Pancreas (tissue), 10 donors: ENCODE data around the gene ALDH1A1. TPM values are rescaled to one million over a fixed set of nuclear protein-coding genes. Genes with fewer than 3 reads are reported as not detected.

Experiments used
- ATAC-seq, 4 donors: fragments of 200-7000 bp; cut with Tn5 transposase; one replicate each; pipeline versions ENCODE4 v1.8.0 to v1.9.1; 2020; ENCODE audit warnings: mild to moderate bottlenecking in 4 of 4, moderate library complexity in 4 of 4
- DNase-seq, 6 donors: peaks; one replicate each; pipeline ENCODE4 v3.0.0-alpha.2; 2020
- FAIRE-seq: peaks from 2 replicates; lab custom pipeline; 2012; peaks lifted over from hg19 to GRCh38; lab: Jason Lieb, UNC
- H3K27ac ChIP-seq, 4 donors: fragments of 200-600 bp; sonication (generic); 1 replicate in 3 of 4; 2 replicates in 1 of 4; pipeline versions ENCODE4 v1.5.0 to v1.8.0; 2020
- H3K27me3 ChIP-seq, 4 donors: fragments of 200-600 bp; one replicate each; pipeline ENCODE4 v1.8.0; 2021
- H3K36me3 ChIP-seq, 3 donors: fragments of 200-600 bp; sonication (generic) in 1 of 3; one replicate each; pipeline versions ENCODE4 v1.5.0 to v1.8.0; 2020 to 2021
- H3K4me1 ChIP-seq, 3 donors: fragments of 200-600 bp; one replicate each; pipeline ENCODE4 v1.8.0; 2021
- H3K4me3 ChIP-seq, 4 donors: fragments of 200-600 bp; sonication (generic) in 2 of 4; one replicate each; pipeline versions ENCODE4 v1.5.0 to v1.8.0; 2020 to 2021
- H3K9me3 ChIP-seq, 4 donors: fragments of 200-600 bp; one replicate each; pipeline ENCODE4 v1.8.0; 2021
- WGBS, 2 donors: extraction: QIAGEN DNeasy Blood & Tissue Kit; methylation state at CpG; one replicate each; pipeline ENCODE4 v1.1.7; 2013; 5-methylcytosine and 5-hydroxymethylcytosine counted together
- intact Hi-C, 3 donors: fragments of 100-400 bp; cut with DNase I; formaldehyde crosslinking; loops; one replicate each; pipeline versions ENCODE4 v1.11.1 to v1.14.2; 2022
- polyA plus RNA-seq, 2 donors: library from polyadenylated mRNA; stranded (reverse); fragments of 200-250 nt; gene quantifications; one replicate each; pipeline ENCODE4 v1.2.3, GENCODE V29; 2013
- total RNA-seq, 6 donors: library from RNA; stranded (reverse); fragmentation: NEBNext Ultra II Directional in 4 of 6; extraction: Animal tissue kit (Norgen Biotek cat#: 25700) in 4 of 6; gene quantifications; one replicate each; pipeline versions ENCODE4 v1.2.1 to v1.2.4, GENCODE V29; 2021 to 2023
- TF ChIP-seq, protein P1 (sequence below), 4 donors: fragments of 200-600 bp; sonication (generic) in 3 of 4; IDR thresholded peaks; one replicate each; pipeline versions ENCODE4 v1.5.0 to v1.8.0; 2021; ENCODE audit warnings: antibody characterized with exemption in 4 of 4
- donor health status: healthy with polysubstance abuse.
- donor health status: DM: no; HTN: no; CAD: no; lungs with moderate emphysema.
- donor health status: DM: no; HTN: no; CAD: no.
- donor health status: control.
- donor health status: control.
- donor health status: Bipolar disorder and iron deficiency.
- donor health status: DM: yes; HTN: yes; CAD: no.
- donor health status: DM: no; HTN: no; CAD: no.
- donor health status: DM: no; HTN: no; CAD: no.
- donor health status: DM: yes; HTN: yes; CAD: no.

ALDH1A1 gene
- total and polyA plus RNA-seq, 8 donors, result 141 to 275 (median 176) TPM

DNA sequence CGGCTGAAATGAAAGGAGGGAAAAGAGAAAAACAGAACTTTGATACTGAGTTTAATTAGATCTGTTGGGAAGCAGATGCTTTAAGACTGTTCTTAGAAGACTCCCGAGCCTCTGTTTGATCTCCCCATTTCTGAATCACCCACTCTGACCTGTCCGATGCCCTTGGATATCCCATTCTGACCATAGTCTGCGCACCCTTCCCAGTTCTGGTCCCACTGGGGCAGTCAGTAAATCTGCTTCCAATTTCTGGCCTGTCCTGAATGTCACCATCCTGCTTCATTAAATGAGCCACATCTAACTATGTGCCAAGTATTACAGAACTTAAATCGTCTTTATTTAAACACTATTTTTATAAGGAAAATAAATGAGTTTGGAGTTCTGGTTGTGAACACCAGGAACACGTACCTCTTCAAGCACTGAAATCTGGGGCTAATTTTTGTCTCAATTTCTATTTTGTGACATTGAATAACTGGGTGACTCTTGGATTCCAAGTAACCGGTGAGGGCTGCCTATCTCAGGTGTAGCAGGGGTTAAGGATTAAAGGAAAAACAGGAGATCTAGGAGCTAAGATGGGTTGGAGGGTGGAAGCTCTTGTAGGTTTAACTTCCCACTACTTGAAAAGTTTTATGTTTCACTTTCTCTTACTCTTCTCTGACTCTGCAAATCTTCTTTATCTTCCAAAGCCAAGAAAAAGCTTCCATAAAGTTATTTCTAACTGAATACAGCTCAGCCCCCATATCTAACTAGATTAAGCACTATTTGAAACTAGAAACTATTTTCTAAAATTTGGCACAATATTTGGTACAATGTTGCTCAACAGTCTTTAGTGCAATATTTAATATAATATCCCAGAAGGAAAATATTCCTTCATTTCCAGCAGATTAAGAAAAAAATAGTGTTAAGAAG lies 40.1 kb downstream of the ALDH1A1 start:
- Histone ChIP-seq H3K9me3 (no peaks in the 10 kb centered on the region), H3K4me3 (no peak overlapping the region), H3K27ac (no peak overlapping the region), H3K36me3 (peaks cover 0 to 39% (median 22%) of the 10 kb centered on the region in 3 donors), H3K4me1 (peaks cover 0 to 10% (median 9%) of the 10 kb centered on the region in 3 donors), H3K27me3 (no peaks in the 10 kb centered on the region)
- peak in 1 of 4 donors; percentile 10 for ATAC-seq
- intact Hi-C loops, result no loop called here
- DNase-seq, result no peak
- TF ChIP-seq, protein P1, sequence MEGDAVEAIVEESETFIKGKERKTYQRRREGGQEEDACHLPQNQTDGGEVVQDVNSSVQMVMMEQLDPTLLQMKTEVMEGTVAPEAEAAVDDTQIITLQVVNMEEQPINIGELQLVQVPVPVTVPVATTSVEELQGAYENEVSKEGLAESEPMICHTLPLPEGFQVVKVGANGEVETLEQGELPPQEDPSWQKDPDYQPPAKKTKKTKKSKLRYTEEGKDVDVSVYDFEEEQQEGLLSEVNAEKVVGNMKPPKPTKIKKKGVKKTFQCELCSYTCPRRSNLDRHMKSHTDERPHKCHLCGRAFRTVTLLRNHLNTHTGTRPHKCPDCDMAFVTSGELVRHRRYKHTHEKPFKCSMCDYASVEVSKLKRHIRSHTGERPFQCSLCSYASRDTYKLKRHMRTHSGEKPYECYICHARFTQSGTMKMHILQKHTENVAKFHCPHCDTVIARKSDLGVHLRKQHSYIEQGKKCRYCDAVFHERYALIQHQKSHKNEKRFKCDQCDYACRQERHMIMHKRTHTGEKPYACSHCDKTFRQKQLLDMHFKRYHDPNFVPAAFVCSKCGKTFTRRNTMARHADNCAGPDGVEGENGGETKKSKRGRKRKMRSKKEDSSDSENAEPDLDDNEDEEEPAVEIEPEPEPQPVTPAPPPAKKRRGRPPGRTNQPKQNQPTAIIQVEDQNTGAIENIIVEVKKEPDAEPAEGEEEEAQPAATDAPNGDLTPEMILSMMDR (IDR thresholded peaks at IDR 0.05), result no peak
- 83 to 88% methylated on average over 7 of the region's 7 CpGs for WGBS, 2 donors
- no peak for FAIRE-seq

- intact Hi-C loops, result no loop called here
- Histone ChIP-seq H3K4me1 (peaks cover 0 to 14% (median 12%) of the 10 kb centered on the region in 3 donors), H3K9me3 (no peaks in the 10 kb centered on the region), H3K27ac (no peak overlapping the region), H3K36me3 (peaks cover 0 to 40% (median 21%) of the 10 kb centered on the region in 3 donors), H3K27me3 (no peaks in the 10 kb centered on the region), H3K4me3 (no peak overlapping the region)
- DNase-seq (no peak), ATAC-seq (no peak), FAIRE-seq (no peak)
- 69 to 70% methylated on average over 2 of the region's 2 CpGs for WGBS, 2 donors
- TF ChIP-seq, protein P1 (IDR thresholded peaks at IDR 0.05), result no peak
Measured at GRCh38 chr9:72911816-72912215, 41.0 kb downstream of the ALDH1A1 start.

GRCh38 chr9:72911247-72911775 lies 41.5 kb downstream of the ALDH1A1 start:
- TF ChIP-seq, protein P1 (IDR thresholded peaks at IDR 0.05), result no peak
- DNase-seq, result no peak
- Histone ChIP-seq H3K27me3 (no peaks in the 10 kb centered on the region), H3K9me3 (no peaks in the 10 kb centered on the region), H3K27ac (peak overlapping the region in 1 of 4 donors; percentile 13), H3K36me3 (peaks cover 0 to 39% (median 16%) of the 10 kb centered on the region in 3 donors), H3K4me1 (peaks cover 1 to 14% (median 12%) of the 10 kb centered on the region in 3 donors), H3K4me3 (no peak overlapping the region)
- no peak for FAIRE-seq
- 88 to 95% methylated on average over 2 of the region's 2 CpGs for WGBS, 2 donors
- ATAC-seq, result no peak
- intact Hi-C loops, result no loop called here

GRCh38 chr9:72909428-72909827 lies 43.4 kb downstream of the ALDH1A1 start:
- DNase-seq, result no peak
- TF ChIP-seq, protein P1 (IDR thresholded peaks at IDR 0.05), result no peak
- peaks cover 4 to 14% (median 12%) of the 10 kb centered on the region in 3 donors for H3K4me1 ChIP-seq
- intact Hi-C loops, result no loop called here
- no peak overlapping the region for H3K4me3 ChIP-seq
- no peak for FAIRE-seq
- no peaks in the 10 kb centered on the region for H3K27me3 ChIP-seq
- peaks cover 0 to 40% (median 15%) of the 10 kb centered on the region in 3 donors for H3K36me3 ChIP-seq
- ATAC-seq, result peak; percentile 50 to 93 (median 63)
- WGBS, 2 donors, result 62 to 65% methylated on average over 3 of the region's 3 CpGs
- no peaks in the 10 kb centered on the region for H3K9me3 ChIP-seq
- no peak overlapping the region for H3K27ac ChIP-seq
